Muscle of back (tissue), 11 donors: Measurements from ENCODE around the gene UBQLN4. TPM values are rescaled to one million over a fixed set of nuclear protein-coding genes. Genes with fewer than 3 reads are reported as not detected.
A peak's percentile ranks its signal among the peaks of the same experiment; 100 is the strongest.
"Not testable (repeated sequence)": the region's sequence is repeated elsewhere in the genome, so short reads cannot be mapped to it uniquely, and the experiment has no call there.

Experiments
- DNase-seq, 3 donors: peaks; one replicate each; pipeline versions ENCODE4 v3.0.0 to v3.0.0-alpha.2; 2013
- polyA plus RNA-seq, 10 donors: library from polyadenylated mRNA; unstranded; fragments of 120-200 nt; gene quantifications; one replicate each; pipeline ENCODE4 v1.2.1, GENCODE V29; 2013; ENCODE audit not compliant: insufficient read length in 10 of 10

UBQLN4 gene
- polyA plus RNA-seq, 10 donors: 37.6 to 47.4 (median 43.0) TPM

DNA sequence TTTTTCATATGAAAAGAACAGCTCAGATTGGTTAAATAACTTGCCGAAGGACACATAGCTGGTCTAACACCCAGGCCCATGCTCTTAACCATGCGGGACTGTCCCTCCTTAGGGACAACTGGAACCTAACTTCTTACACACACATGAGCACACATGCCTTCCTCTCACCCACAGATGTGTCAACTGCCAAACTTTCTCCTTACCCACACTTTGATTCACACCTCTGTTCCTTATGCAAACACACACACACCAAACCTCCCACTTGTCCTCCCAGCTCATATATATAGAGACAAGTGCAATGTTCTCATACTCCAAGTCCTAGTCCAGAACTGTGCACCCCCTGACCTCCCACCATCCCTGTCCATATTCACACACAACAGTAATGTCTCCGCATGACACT is 11.6 kb upstream of the UBQLN4 start:
- no peak for DNase-seq

DNA sequence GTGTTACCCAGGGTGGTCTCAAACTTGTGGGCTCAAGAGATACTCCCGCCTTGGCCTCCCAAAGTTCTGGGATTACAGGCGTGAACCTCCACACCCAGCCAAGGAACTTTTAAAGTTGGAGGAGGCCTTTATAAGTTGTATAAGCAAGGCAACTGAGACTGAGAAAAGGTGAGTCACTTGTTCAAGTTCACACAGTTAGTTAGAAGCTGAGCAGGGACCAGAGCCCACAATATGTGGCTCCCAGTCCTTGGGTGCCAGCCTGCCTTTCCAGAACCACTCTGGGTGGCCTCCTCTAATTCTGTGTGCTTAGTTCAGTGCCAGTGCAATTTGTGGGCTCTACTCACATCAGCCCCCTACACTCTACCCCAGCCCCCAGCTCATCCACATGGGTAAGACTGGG is 11.0 kb upstream of the UBQLN4 start:
- no peak for DNase-seq

DNA sequence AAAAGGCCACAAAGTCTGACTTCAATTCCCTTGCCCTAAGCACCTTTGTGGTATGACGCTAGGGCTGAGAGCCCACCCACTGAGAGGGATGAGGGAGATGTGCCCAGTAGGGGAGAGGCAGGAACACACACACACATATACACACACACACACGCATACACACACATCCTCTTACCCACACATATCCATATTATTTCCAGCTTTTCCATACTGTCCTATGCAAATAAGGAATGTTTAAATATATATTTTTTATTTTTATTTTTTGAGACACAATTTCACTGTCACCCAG is 10.3 kb upstream of the UBQLN4 start:
- no peak for DNase-seq

DNA sequence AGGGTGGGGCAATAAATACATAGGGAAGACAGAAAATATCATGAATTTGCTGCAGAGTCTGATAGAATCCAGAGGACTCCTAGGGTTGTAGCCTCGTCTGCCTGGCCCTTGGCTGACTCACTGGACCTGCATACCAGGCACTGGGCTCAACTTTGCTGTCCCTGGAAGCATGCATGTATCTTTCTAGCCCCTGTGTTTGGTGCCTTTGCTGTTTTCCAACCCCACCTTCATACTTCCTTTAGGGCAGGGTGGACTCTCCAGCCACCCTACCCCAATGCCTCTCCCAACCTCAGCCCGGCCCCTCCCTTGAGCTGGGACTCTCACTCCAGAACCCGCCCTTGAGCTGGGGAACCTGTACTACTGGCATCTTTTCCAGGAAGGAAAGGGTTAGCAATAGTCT is 8.6 kb upstream of the UBQLN4 start:
- DNase-seq: no peak

DNA sequence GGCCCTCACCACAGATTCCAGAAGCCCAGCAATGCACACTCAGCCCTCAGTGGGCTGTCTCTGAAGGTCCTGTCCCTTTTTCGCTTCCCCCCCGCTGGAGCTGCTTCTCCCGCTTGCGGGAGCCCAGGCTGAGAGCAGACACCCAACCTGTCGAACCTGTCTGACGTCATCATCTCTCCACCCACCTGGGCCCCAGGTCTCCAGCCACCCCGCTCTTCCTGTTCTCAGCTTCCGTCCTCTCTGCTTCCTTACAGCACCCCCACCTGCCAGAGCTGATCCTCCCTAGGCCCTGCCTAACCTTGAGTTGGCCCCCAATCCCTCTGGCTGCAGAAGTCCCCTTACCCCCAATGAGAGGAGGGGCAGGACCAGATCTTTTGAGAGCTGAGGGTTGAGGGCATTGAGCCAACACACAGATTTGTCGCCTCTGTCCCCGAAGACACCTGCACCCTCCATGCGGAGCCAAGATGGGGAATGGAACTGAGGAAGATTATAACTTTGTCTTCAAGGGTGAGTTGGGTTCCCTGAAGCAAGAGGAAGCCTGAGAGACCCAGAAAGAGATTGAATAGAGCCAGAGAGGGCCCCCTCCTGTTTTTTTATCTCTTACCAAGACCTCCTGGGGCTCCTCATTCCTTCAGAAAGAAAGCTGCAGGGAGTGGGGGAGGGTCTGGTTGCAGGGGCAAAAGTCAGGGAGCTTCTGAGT is 7.5 kb upstream of the UBQLN4 start, which contains the start of gene RAB25:
RAB25 (plus strand) TSS at position 224 of the 700 bp plus-strand sequence; CDS start at position 465, 241 bp downstream.
- no peak for DNase-seq

DNA sequence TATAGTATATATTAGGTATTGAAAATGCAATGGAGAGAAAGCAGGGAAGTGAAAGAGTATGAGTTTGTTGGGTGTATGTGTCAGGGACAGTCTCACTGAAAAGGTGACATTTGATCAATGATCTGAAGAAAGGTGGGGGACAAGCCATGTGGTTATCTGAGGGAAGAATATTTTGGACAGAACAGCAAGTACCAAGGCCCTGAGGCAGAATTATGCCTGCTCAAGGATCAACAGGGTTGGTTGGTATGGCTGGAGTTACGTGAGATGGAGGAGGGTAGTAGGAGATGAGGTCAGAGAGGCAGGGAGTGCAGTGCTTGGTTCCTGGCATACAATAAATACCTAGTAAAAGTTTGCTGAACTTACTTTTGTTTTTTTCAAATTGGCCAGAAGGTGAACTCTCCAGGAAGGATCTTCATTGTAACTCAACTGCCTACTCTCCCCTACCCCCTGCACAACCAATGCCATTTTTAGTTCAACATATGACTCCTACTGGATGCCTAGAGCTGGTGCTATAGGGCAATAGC is 2.8 kb upstream of the UBQLN4 start:
- DNase-seq: no peak

DNA sequence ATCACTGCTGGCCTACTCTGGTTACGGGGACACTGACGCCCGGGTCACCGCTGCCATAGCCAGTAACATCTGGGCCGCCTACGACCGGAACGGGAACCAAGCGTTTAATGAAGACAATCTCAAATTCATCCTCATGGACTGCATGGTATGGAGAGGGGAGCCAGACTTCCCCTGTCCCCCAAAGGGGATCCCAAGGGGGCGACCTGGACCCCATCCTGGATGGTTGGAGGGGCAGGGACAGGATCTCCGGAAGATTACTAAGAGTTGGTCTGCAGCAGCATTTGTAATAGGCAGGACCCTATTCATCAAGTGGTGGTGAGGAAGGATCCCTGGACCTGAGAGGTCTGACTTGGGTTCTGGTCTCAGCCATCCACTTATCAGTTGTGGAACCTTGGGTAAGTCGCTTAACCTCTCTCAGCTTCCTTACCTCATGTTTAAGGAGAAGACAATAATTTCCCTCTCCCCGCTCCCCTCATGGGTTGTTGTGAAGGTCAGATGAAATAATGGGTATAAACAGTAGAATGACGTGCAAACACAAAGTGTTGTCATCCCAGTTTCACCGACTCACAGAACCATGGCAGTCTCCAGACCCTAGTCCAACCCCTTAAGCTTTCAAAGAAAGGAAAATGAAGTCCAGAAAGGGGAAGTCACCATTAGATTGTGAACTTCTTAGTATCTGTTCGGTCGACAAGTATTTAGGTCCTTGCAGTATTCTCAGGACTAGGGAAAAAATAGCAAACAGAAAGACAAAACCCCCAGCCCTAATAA is 1.9 kb upstream of the UBQLN4 start:
- DNase-seq: no peak

DNA sequence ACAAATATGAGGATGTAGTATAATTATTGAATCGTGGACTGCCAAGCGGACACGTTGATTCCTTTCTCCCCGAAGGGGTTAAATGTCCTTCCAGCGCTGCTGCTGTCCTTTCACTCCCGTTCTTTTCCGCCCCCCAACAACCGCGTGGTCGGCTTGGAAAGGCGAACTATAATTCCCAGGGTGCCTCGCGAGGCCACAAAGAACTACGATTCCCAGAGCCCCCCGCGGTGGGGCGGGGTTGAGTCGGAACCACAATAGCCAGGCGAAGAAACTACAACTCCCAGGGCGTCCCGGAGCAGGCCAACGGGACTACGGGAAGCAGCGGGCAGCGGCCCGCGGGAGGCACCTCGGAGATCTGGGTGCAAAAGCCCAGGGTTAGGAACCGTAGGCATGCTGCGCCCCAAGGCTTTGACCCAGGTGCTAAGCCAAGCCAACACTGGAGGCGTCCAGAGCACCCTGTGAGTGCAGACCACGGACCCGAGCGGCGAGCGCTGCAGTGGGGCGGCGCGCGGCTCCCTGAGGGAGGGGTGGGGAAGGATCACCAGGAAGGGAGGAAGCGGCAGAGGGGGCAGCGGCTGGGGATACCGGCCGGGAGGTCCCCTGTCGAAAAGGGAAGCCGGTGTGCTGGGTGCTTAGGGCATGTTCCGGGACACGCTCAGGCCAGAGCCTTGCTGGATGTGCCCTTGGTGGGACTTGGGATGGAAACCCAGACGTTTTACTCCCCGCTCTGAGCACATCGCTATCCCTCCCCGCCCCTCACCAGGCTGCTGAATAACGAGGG is 1.1 kb upstream of the UBQLN4 start, which contains the start of gene LAMTOR2:
LAMTOR2 (plus strand) TSS at position 283 of the 781 bp plus-strand sequence; CDS start at position 391, 108 bp downstream.
- DNase-seq: peak; percentile 99

DNA sequence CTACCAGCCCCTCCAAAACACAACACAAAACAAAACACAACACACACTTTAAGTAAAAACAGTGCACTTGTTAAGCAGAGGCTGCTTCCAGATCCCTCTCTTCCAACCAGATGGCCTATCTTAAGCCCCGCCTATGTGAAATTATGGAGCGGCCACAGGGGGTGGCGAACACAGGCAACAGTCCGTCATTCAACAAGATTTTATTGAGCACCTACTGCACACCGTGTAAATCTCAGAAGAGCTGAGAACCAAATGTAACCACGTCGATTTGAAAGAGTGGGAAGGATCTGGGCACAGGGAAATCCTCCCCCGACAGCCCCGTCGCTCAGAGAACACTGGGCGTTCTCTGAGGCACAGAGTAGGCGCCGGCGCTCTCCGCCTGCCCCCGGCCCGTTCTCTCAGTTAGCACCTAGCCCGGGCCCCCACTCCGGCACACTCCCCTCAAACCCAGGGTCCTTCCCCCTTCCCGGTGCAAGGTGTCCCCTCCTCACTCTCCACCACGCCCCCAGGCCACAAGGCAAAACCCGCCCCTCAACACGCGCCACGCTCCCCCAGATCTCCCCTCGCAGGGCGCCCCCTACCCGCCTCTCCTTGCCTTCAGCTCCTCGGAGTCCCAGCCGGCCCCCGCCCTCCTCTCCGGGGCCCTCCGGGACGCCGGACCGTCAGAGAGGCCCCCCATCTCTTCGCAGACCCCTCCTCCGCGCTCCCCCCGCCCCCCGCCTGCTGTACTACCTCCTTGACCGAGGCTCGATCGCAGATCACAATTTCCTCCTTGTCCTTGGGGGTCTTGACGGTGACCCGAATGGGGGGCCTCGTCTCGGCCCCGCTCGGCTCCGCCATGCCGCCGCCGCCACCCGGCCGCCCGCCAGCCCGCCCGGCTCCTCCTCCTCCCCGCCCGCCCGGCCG is 483 bp downstream of the UBQLN4 start:
- DNase-seq: peak in 2 of 3 donors; percentile 61 to 86

DNA sequence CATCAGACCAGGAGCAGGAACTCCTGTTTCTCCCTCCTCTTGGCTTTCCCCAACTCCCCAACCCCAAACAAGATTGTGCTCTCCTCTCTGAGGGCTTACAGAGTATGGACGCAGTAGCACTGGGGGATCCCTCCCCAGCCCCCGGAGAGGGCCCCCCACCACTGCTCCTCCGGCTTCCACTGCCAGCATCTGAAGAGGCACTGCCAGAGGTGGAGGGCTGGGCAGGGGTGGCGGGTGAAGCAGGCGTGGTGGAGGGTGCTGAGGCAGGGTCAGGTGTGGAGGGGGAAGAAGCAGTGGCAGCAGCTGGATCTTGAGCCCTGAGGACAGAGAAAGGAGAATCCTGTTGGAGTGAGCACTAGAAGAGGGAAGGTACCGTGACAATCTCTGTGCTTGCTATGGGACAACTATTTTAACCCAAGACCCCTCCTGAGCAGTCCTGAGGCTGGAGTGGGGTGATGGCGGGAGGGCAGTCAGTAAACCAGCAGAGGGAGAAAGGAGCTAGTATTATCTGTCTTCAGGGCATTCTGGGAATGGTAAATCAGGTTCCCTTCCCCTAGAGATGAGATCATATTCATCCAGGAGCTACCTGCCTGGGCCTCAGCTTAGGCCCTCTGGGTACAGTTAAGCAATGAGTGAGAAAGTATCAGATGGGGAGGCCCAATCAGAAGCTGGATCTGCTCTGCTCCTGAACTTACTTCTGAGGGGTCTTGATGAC is 2.4 kb downstream of the UBQLN4 start:
- DNase-seq: no peak

DNA sequence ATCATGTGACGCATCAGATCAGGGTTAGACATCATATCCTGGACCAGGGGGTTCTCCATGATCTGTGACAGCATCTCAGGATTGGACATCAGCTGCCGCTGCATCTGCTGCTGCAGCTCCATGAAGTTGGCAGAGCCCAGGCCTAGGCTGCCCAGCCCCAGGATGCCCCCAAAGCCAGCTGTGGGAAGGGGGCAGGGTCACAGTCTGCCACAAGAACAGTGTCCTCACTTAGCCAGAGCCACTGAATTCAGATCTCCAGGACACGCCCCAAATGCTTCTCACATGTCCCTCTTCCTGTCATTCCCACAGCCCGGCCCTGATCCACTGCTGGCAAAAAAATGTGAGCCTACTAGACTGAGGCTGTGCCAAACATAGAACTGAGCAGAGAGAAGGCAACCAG is 3.2 kb downstream of the UBQLN4 start:
- peak; percentile 42 to 60 (median 56) for DNase-seq

DNA sequence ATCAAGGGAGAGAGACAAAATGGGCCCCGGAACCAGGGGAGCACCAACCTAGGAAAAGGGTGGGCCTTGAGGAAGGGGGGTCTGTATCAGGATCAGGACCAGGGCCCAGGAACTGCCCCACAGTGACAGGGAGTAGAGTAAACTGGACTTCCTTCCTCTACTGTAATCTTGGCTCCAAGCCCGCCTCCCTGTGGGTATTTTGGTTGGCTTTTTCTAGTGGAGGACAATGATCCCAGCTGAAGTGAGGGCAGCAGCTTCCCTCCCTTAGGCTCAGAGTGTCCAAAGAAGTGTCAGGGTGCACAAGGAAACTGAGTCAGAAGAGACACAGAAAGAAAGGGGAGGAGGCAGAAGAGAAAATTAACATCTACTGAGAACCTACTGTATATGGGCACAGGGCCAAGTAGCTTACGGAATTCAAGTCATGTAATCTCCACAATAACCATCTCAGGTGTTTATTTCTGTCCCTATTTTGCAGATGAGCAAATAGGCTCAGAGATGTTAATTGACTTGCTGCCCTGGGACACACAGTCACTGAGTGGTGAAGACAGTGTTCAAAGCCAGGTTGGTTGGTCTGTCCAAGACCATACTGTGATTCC is 4.8 kb downstream of the UBQLN4 start:
- DNase-seq: no peak

DNA sequence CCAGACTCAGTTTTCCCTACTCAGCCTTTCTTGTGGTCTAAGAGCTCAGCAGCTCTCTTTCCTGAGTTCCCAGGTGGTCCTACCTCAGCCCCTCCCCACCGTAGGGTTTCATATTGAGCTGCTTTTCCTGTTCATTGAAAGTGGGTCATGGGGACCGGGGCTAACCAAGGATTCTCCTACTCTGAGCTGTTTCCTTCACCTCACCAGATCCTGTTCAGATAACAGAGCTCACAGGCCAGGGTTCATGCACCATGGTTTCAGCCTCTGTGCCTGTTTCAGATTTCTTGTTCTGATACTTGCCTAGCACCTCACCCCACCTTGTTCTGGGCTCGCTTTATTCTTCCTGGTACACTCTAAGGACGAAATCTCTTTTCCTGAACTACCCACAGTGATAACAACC is 8.5 kb downstream of the UBQLN4 start:
- DNase-seq: no peak

DNA sequence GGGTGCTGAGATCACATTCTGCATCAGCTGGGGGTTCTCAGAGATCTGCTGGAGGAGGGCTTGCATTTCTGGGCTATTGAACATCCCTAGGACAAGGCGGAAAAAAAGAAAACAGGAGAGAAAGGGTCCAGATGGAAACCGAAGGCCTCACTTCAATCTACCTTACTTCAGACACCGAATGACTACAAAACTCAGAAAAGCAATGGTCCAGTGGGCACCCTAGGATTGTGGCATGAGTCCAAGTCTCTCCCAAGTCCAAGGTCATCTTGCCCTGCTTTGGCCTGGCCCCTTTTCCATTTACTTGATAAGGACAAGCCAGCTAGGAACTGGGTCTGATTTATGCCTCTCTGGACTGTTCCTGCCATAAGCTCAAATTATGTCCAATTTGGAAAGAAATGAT is 10.8 kb downstream of the UBQLN4 start:
- DNase-seq: no peak

DNA sequence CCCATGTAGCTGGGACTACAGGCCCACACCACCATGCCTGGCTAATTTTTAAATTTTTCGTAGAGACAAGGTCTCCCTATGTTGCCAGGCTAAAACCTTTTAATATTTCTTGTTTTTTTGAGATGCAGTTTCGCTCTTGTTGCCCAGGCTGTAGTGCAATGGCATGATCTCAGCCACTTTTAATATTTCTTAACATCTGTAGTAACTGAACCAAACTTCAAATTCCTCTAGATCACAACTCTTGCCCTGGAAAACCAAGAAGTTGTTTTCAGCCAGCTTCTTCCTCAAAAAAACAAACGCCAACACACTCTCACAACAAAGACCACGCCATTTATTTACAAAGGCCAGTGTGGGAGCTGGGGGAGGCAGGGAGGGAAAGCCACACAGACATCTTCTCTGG is 18.6 kb downstream of the UBQLN4 start:
- DNase-seq: not testable (repeated sequence)

DNA sequence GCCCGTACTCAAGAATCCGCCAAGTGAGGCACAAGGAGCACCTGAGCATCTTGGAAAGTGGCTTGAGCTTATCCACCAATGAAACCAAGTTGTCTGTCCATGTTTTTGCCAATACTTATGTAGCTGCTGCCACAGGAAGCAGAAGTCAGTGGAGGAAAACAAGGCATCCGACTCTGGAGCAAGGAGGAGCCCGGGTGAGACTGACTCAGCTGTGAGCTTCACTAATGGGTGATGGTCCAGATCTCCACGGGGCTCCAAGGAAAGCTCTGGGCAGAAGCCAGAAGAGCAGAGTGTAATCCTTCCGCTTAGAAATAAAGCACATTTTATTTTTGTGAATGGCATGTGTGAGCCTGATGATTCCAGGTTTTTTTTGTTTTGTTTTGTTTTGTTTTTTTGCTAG is 20.6 kb downstream of the UBQLN4 start:
- no peak for DNase-seq

DNA sequence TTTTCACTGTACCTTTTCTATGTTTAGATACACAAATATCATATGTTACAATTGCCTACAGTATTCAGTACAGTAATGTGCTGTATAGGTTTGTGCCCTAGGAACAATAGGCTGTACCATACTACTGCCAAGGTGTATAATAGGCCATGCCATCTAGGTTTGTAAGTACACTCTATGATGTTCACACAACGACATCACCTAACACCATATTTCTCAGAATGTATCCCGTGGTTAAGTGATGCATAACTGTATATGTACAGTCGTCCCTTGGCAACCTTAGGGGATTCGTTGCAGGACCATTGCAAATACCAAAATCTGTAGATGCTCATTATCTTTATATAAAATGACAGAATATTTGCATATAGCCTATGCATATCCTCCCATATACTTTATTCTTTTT is 27.0 kb downstream of the UBQLN4 start:
- DNase-seq: no peak

DNA sequence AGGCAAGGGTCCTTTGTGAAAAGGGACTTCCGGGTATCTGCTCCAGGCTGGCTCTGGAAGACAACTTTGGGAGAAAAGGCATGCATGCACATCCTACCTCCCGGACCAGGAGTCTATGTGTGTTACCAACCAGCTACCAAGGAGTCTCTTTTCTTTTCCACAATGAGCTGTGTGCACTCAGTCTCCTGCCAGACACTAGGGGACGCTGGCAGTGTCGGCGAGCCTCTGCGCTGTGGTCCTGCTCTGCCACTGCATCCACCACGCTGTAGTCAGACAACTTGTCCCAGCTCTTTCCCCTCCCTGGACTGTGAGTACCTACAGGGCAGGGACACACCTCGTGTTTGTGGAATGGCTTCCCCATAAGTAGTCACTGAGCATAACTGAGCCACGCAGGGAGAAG is 27.7 kb downstream of the UBQLN4 start:
- peak in 1 of 3 donors; percentile 42 for DNase-seq

DNA sequence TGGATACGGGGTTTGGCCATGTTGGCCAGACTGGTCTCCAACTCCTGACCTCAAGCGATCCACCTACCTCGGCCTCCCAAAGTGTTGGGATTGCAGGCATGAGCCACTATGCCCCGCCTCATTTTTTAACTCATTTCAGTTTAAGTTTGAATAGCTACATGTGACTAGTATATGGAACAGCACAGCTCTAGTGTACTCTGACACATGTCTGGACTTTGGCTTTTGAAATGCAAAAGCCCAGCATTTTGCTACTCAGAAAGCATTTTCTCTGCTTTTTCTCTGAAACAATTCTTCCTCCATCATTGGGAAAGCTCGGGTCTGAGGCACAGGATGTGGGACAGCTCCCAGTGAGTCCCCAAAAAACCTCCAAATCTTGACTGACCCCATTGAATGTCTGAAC is 28.8 kb downstream of the UBQLN4 start:
- DNase-seq: no peak

DNA sequence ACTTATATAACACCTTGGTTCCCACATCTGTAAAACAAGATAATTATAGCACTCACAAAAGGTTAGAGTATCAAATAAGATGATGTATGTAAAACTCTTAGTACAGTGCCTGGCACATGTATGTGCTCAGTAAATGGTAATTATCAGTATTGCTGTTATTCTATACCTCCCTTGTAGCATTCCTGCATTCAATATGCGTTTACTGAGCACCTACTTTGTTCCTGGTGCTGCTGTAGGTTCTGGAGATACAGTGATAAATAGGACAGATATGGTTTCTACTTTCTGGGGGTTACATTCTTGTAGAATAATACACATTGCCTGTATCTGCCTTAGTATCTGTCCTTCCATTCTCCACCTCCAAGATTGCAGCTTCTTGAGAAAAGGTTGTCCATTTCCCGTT is 31.6 kb downstream of the UBQLN4 start:
- no peak for DNase-seq
